Activated CD4-positive, alpha-beta T cell treated with anti-CD3 and anti-CD28 coated beads, Interleukin-2, Interleukin-4, amounts not matched to agents 100 ng/mL and 50 ng/mL, durations not matched to agents 16 hours and 8 hours (primary cell): ENCODE measurements around the gene PCIF1.
A peak's percentile ranks its signal among the peaks of the same experiment; 100 is the strongest.
"Not testable (repeated sequence)": the region's sequence is repeated elsewhere in the genome, so short reads cannot be mapped to it uniquely, and the experiment has no call there.

Experiments used
- DNase-seq: peaks from one replicate; pipeline ENCODE4 v3.0.0-alpha.2; 2020; ENCODE audit warnings: low spot score

Gene PCIF1

GRCh38 chr20:45924391-45925261, 9.9 kb upstream of the PCIF1 start:
- no peak for DNase-seq

GRCh38 chr20:45925821-45926506, 8.5 kb upstream of the PCIF1 start:
- no peak for DNase-seq

GRCh38 chr20:45926731-45927070, 7.8 kb upstream of the PCIF1 start:
- no peak for DNase-seq

DNA sequence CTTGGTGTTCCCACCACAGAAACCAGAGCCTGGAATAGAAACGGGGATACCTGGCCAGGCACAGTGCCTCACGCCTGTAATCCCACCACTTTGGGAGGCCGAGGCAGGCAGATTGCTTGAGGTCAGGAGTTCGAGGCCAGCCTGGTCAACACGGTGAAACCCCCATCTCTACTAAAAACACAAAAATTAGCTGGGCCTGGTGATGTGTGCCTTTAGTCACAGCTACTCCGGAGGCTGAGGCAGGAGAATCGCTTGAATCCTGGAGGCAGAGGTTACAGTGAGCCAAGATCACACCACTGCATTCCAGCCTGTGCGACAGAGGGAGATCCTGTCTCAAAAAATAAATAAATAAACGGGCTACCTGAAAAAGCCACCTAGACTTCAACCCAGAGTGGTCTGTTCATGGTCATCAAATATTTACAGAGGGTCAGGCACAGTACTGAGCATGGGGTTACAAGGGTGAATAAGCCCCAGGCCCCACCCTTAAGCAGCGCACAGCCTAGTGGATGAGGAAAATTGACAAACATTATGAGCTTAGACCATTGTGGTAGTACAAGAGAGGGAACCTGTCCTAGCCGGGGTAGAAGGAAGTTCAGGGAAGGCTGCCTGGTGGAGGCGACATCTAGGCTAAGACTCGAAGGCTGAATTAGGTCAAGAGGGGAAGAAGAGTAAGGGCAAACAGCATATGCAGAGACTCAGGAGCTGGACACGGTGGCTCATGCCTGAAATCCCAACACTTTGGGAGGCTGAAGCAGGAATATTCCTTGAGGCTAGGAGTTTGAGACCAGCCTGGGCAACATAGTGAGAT, 7.2 kb upstream of the PCIF1 start:
- no peak for DNase-seq

- DNase-seq, result not testable (repeated sequence)
These were observed 2.8 kb upstream of the PCIF1 start for GRCh38 chr20:45931680-45932079.

DNA sequence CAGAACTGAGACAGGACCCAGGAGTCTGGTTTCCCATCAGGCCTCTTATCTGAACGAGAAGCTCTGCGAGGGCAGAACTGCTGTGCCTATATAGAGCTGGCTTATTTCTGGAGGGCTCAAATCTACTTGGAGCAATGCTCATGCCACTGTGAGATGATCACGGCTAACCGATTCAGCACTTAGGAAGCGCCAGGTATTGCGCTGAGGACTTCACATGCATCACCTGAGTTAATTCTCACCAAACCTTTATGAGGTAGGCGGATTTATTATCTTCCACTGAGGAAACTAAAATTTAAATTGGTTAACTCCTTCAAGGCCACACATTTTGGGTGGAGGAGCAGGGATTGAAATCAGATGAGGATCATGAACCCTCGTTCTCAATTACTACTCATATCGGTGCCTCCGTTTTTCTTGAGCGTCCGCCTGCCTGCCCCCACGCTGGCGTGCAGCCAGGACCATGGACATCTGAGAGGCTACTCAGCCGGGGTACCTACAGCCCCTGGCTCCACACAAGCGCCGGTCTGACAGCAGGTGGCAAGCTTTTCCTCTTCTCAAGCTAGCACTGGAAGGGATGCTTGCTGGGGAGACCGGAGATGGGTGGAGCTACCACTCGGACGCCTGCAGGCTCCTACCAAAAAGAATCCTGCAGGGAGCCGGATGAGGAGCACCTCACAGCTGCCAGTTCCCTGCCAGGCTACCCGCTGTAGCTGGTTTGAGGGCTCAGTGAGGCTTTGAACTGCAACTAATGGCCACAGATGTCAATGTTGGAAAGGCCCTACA, 1.0 kb upstream of the PCIF1 start:
- peak; percentile 80 for DNase-seq

- peak; percentile 57 for DNase-seq
These were observed 367 bp upstream of the PCIF1 start for GRCh38 chr20:45934046-45934585.

DNA sequence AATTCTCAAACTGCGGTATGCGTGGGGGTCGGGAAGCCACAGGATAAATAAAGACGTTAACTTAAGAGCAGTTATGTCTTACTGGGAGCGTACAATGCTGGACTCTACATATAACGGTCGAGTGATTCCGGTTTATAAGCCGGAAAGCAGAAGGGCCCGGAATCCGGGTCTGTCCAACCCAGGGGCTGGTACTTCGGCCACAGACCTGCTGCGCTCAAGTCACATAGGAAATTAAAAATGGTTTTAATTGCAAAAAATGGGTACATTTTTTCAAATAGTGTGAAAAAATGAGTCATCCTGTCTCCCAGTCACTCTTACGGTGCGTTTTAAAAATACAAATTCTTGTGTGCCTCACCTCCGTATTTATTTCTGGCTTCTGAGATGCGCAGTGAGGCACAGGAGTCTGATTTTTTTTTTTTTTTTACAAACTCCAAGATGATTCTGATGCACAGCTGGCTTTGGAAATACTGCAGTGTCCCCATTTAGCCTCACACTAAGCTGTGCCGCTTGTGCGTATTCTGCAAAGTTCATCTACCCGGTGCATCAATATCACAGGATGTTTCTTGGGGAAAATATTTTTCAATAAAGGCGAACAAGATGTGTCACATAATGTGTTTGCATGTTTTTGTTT, 1.0 kb downstream of the PCIF1 start:
- no peak for DNase-seq

DNA sequence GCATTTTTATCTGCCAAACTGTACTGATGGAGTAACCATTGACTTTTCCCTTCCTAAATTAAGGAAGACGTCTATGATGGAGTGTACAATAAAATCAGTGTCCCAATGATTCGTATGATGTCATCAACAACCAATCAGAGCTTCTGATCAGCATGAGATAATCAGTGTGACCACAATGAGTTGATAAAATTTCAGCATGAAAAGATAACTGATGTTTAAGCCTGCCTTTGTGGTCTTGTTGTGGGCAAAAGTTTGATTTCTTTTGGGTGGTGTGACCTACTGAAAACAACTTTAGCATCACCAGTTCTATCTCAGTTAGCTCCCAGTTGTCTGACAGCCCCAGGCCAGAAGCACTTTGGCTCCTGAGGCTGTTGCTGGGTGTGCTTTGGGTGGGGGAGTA, 3.3 kb downstream of the PCIF1 start:
- DNase-seq, result peak; percentile 29

DNA sequence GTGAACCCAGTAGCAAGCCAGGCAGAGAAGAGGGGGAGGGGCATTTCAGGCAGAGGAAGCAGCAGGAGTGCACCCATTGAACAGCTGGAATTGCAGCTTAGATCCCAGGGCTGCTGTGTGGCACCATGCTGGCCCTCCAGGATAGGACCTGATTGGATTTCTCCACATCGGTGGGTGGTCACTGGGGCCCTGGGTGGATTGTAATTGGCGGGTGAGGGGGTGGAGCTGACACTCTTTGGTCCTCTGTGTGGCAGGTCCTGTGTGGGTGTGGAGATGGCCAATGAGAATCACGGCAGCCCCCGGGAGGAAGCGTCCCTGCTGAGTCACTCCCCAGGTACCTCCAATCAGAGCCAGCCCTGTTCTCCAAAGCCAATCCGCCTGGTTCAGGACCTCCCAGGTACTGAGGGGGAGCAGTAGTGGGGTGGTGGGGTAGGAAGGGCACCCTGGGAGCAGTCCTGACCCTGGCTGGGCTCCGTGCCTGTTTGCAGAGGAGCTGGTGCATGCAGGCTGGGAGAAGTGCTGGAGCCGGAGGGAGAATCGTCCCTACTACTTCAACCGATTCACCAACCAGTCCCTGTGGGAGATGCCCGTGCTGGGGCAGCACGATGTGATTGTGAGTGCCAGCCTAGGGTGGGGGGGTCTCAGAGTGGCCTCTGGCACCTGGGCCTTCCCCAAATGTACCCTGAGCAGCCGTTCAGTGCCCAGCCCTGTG, 4.4 kb downstream of the PCIF1 start:
- DNase-seq, result no peak

GRCh38 chr20:45940053-45940452, 5.6 kb downstream of the PCIF1 start:
- DNase-seq, result no peak

GRCh38 chr20:45940469-45940868, 6.0 kb downstream of the PCIF1 start:
- DNase-seq, result no peak

DNA sequence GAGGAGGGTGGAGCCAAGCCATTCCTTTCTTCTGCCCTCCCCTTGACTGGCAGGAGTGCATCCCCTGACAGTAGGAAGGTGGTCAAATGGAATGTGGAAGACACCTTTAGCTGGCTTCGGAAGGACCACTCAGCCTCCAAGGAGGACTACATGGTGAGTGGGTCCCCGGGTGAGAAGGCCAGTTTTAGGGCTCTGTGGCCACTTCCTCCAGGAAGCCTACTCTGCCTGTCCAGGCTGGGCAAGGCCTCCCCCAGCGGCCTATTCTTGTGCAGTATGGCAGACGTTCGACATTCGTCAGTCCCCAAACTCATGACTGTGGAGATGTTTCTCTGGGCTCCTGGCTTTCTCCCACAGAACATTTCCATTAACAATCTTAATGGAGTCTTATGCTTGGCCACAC, 9.1 kb downstream of the PCIF1 start:
- DNase-seq, result no peak

DNA sequence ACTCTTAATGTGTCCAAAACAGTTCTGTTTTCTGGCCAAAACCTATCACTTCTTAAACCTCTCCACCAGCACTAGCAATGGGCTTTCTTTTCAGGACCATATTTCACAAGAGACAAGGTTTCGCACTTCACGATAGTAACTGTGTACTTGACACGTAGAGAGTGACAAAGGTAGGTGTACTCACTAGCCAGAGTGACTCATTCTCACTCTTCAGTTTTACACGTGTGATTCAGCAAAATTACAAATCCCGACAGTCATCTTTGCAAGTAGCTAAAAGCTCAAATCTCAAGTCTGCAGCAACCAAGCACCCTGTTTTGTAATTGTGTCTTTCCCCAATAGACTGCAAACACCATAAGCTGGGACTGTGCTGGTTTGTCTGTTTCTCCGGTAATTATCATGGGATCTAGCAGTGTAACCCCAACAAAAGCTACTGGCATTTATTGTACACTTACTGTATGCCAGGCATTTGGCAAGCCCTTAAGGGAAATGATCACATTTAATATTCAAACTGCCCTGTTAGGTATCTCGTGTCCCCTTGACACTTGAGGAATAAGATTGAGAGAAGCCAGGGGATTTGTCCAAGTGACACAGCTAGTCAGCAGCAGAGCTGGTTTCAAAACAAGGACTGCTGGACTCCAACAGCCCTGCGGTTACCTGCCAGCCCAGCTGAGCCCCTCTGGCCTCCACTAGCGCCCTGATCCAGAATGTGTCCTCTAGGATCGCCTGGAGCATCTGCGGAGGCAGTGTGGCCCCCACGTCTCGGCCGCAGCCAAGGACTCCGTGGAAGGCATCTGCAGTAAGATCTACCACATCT, 9.9 kb downstream of the PCIF1 start:
- DNase-seq, result peak; percentile 73

DNA sequence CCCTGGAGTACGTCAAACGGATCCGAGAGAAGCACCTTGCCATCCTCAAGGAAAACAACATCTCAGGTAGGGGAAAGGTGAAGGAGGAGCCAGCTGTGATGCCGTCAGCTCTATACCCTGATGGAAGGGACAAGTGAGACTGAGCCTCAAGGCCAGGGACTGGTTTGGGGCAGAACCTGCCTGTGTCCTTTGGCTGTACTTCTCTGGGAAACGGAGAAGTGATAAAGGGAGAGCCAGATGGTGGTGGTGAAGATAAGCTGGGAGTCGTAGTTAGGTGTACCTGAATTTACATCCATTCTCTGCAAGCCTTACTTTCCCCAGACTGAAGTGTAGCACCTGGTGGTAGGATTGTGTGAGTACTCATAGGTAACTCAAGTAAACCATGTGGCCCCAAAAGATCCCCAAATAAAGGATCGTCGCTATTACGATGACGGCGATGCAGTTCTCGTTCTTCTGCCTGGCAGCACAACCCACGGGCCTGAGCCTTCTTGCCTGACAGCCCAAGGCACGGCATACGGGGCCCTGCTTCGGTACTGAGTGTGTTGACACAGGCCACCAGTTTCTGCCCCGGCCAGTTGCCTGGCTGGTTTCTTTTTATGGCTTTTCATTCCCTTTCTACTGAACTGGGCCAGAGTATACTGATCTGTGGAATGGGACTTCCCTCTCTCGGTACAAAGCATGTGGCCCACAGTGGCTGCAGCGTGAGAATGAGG, 10.6 kb downstream of the PCIF1 start:
- no peak for DNase-seq

DNA sequence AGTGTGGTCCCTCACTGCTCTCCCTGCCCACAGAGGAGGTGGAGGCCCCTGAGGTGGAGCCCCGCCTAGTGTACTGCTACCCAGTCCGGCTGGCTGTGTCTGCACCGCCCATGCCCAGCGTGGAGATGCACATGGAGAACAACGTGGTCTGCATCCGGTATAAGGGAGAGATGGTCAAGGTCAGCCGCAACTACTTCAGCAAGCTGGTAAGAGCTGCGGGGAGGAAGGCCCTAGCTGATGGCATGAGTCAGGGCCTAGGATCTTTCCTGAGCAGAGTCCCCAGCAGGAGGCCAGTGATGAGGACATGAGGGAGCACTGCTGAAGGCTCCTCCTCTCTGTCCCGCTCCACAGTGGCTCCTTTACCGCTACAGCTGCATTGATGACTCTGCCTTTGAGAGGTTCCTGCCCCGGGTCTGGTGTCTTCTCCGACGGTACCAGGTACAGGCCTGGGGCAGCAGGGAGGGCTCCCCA, 11.2 kb downstream of the PCIF1 start:
- no peak for DNase-seq

GRCh38 chr20:45946149-45946970, 11.9 kb downstream of the PCIF1 start:
- peak; percentile 52 for DNase-seq
